Activated CD8-positive, alpha-beta memory T cell treated with anti-CD3 and anti-CD28 coated beads for 24 hours (primary cell): ENCODE measurements around the gene THADA.
"Not testable (repeated sequence)": the region's sequence is repeated elsewhere in the genome, so short reads cannot be mapped to it uniquely, and the experiment has no call there.

ENCODE experiments used
- DNase-seq: peaks from one replicate; pipeline ENCODE4 v3.0.0-alpha.2; 2020

The THADA gene

DNA sequence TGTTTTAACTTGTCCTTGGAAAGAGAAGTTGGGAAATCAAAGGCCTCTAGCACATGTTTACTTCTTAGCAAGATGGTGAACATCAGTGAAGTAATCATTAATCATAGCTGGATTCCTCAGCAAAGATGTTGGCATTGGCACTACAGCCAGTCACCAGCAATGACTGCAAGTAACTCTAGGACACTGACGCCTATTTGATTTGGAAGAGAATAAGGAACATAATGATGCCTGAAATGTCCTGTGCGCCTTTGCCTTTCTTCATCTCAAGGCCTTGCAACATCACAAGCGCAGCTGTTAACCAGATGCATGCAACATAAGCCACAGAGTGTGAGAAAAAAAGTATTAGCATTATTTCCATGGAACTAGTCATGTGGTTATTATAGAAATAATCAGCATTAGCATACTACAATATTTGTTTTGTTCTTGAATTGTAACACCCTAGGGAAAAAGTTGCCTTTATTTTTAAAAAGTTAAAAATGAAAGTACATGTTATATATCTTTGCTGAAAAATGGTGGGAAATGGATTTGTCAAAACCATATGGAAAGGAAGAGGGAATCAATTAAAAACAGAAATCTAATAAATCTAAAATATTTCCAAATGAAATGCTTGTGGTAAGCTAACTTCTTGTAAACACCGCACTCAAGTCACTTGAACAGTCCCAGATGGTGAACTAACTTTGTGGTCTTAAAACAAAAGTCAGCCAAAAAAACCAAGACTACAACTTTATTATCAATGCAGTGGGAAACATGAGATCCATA lies 55.6 kb downstream of the THADA start:
- DNase-seq = no peak

- DNase-seq = no peak
Measured at GRCh38 chr2:43539436-43539835, 56.4 kb downstream of the THADA start.

GRCh38 chr2:43538034-43538670 lies 57.7 kb downstream of the THADA start:
- no peak for DNase-seq

DNA sequence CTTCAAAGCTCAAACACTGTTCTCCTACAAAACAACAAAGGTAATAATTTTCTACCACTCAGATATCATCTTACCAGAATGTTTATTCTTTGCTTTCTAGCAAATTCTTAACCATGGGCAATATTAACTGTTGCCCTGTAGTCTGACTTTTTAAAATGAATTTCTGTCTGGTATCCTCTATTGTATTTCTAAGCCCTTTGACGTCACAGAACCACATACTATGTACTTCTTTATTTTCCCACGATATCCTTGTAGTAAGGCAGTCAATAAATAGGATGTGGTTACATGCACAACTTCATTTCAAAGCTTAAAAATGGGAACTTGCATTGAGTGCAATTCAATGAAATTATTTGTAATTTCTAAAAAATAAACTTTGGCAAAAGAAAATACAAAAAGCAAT lies 58.7 kb downstream of the THADA start:
- no peak for DNase-seq

DNA sequence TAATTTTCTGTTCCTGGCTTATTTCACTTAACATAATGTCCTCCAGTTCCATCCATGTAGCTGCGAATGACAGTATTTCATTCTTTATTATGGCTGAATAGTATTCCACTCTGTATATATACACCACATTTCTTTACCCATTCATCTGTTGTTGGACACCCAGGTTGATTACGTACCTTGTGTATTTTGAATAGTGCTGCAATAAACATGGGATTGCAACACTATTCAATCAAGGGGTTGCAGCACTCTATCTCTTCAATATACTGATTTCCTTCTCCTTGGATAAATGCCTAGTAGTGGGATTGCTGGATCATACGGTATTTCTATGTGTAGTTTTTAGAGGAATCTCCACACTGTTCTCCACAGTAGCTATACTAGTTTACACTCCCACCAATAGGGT lies 61.3 kb downstream of the THADA start:
- DNase-seq = no peak

DNA sequence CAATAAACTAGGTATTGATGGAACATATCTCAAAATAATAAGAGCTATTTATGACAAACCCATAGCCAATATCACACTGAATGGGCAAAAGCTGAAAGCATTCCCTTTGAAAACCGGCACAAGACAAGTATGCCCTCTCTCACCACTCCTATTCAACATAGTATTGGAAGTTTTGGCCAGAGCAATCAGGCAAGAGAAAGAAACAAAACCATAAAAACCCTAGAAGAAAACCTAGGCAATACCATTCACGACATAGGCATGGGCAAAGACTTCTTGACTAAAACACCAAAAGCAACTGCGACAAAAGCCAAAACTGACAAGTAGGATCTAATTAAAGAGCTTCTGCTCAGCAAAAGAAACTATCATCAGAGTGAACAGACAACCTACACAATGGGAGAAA lies 63.3 kb downstream of the THADA start:
- DNase-seq = not testable (repeated sequence)

GRCh38 chr2:43531251-43531650 lies 64.6 kb downstream of the THADA start:
- no peak for DNase-seq

- DNase-seq = no peak
Measured at GRCh38 chr2:43526994-43527393, 68.8 kb downstream of the THADA start.

- no peak for DNase-seq
Measured at GRCh38 chr2:43525506-43525905, 70.3 kb downstream of the THADA start.

DNA sequence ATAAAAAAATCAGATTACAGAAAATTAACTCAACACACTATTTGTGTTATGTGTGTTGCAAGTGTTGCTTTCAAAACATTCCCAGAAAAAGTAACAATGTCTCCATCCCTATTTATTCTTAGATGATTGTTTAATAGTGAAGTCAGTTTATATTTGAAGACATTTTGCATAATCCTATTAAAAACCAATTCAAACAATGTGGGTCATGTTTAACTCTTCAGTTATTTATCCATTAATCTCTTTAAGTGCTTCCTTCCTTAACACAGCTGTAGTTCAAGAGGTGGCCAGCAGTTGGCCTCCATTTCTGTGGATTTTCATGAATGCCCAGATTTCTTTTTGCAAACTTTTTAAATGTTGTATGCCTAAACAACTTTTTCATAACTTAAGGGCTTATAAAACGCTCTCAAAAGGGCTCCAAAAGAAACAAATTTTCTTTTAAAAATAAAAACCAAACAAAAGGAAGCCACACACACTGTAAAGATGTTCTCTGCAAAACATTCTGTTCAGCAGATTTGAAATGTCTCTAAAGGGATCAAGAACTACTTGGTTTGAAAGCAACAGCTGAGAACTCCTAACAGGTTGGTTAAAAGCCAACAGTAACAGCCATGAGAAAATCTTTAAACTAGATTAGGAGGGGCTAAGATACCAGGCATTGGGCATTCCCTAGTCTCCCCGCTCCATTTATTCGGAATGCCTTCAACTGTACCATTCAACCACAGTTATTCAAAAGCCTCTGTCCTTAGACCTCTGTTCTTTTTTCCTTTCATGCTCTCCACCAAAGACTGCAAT lies 71.5 kb downstream of the THADA start:
- DNase-seq = no peak

DNA sequence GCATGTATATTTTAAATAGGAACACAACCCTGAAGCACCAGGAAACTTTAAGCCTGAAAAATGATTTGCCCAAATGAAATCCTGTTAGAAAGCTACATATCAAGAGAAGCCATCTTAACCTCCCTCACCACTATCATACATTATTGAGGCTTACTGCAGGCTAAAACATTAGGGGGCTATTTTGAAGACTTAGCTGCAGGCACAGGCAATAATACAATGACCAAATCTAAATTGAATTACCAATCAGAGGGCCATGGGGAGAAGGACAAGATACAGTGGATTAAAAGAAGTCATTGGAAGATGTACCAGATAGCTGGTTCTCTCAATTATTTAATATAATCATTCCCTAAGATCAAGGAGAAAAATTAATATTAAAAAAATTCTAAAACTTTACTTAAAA lies 73.7 kb downstream of the THADA start:
- DNase-seq = no peak

- DNase-seq = no peak
Measured at GRCh38 chr2:43521568-43521967, 74.3 kb downstream of the THADA start.

DNA sequence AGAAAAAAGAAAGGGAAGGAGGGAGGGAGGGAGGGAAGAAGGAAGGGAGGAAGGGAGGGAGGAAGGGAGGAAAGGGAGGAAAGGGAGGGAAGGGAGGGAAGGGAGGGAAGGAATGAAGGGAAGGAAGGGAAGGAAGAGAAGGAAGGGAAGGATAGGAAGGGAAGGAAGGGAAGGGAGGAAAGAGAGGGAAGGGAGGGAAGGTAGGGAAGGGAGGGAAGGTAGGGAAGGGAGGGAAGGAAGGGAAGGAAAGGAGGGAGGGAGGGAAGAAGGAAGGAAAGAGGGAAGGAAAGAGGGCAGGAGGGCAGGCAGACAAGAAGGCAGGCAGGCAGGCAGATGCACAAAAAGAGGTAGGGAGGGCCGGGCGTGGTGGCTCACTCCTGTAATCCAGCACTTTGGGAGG lies 74.9 kb downstream of the THADA start:
- no peak for DNase-seq

DNA sequence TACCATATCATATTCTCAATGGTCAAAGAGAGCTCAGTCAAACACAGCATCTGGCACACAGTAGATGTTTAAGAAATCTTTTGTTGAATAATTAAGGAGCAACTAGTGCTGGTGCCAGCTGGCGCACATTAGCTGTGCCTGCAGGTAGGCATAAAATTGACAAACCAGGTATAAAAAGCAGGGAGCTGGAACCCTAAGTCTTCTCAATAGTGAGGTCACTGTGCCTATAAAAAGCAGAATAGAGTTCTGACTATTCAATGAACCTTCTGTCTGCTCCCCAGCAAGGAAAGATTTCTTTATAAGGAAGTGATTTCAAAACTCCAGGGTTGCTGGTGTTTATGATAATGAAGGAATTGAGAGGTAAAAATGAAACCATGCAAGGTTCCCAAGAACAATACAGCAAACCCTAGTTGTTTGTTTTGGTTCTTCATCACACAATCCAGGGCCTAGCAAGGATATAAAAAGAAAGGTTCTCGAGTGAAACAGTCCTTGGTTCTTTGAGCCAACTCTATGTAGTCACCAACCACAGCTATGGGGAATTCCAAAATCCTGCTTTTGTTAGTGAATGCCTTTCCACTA lies 76.1 kb downstream of the THADA start:
- no peak for DNase-seq

- DNase-seq = no peak
Measured at GRCh38 chr2:43518718-43519117, 77.1 kb downstream of the THADA start.

GRCh38 chr2:43518181-43518580 lies 77.7 kb downstream of the THADA start:
- no peak for DNase-seq

DNA sequence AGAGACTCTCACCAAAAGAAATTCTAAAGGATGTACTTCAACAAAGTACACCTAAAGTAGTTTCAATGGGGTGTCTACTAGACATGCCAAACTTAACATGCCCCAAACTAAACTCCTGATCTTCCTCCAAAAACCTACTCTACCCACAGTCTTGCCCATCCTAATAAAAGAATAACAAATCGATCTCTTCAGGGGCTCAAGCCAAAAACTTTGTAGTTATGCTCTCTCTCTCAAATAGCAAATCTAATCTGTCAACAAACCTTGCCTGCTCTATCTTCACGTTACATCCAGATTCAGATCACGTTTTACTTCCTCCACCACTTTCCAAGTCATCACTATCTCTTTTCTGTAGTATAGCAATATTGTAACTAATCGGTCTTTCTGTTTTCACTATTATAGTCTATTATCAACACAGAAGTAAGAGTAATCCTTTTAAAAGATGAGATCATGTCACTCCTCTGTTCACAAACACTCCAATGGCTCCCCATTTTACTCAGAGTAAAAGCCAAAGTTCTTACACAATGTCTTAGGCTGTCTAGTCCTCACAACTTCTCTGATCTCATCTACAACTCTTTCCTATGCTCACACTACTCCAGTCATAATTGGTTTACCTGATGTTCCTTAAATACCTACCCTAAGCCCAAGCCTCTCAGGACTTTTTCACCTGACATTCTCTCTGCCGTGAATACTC lies 79.9 kb downstream of the THADA start:
- DNase-seq = no peak

GRCh38 chr2:43515248-43515647 lies 80.6 kb downstream of the THADA start:
- no peak for DNase-seq

- no peak for DNase-seq
Measured at GRCh38 chr2:43513796-43514195, 82.0 kb downstream of the THADA start.

GRCh38 chr2:43513216-43513615 lies 82.6 kb downstream of the THADA start:
- no peak for DNase-seq

- no peak for DNase-seq
Measured at GRCh38 chr2:43511199-43511598, 84.6 kb downstream of the THADA start.

GRCh38 chr2:43509886-43510285 lies 86.0 kb downstream of the THADA start:
- DNase-seq = no peak

- no peak for DNase-seq
Measured at GRCh38 chr2:43508209-43508608, 87.6 kb downstream of the THADA start.
